NCI-H2196 (cell line): Measurements from ENCODE around the gene VPS36.
"Not testable (repeated sequence)": the region's sequence is repeated elsewhere in the genome, so short reads cannot be mapped to it uniquely, and the experiment has no call there.

Source experiments
- DNase-seq: peaks from one replicate; lab custom pipeline; 2025; ENCODE audit not compliant: unreplicated experiment; lab: John Stamatoyannopoulos, UW

The VPS36 gene, protein sequence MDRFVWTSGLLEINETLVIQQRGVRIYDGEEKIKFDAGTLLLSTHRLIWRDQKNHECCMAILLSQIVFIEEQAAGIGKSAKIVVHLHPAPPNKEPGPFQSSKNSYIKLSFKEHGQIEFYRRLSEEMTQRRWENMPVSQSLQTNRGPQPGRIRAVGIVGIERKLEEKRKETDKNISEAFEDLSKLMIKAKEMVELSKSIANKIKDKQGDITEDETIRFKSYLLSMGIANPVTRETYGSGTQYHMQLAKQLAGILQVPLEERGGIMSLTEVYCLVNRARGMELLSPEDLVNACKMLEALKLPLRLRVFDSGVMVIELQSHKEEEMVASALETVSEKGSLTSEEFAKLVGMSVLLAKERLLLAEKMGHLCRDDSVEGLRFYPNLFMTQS

GRCh38 chr13:52450012-52450792 lies at the start of gene VPS36:
Gene VPS36 (minus strand): TSS chr13:52450634. CDS start chr13:52450594, 40 bp downstream.
- peak; percentile 88 for DNase-seq

GRCh38 chr13:52497979-52498378 lies 47.5 kb upstream of the VPS36 start:
- not testable (repeated sequence) for DNase-seq

DNA sequence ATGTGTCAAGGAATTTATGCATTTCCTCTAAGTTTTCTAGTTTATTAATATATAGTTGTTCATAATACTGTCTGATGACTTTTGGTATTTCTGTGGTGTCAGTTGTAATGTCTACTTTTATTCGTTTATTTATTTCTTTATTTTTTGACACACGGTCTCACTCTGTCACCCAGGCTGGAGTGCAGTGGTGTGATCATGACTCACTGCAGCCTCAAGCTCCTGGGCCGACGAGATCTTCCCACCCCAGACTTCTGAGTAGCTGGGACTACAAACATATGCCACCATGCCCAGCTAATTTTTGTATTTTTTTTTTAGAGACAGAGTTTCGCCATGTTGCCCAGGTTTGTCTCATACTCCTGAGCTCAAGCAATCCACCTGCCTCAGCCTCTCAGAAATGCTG lies 43.8 kb upstream of the VPS36 start:
- not testable (repeated sequence) for DNase-seq

GRCh38 chr13:52491015-52491414 lies 40.6 kb upstream of the VPS36 start:
- not testable (repeated sequence) for DNase-seq

GRCh38 chr13:52488763-52489162 lies 38.3 kb upstream of the VPS36 start:
- DNase-seq, result not testable (repeated sequence)

DNA sequence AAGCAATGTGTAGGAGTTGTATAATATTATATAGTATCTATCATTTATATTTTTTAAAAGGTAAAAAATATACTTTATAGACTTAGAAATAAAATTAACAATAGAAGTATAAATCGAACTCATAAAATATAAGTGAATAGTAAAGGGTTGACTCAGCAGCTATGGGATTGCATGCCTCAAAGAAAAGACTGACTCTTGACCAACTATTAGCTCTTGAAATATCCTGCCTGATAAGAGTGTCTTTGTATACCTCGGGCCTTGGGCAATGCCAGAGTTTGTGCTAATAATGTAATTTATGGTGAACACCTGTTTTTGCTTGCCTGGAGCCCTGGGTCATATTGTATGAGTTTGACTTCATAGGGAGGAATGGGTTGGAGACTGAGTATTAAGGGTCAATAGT lies 36.6 kb upstream of the VPS36 start:
- not testable (repeated sequence) for DNase-seq

GRCh38 chr13:52480677-52481428 lies 30.4 kb upstream of the VPS36 start:
- not testable (repeated sequence) for DNase-seq

DNA sequence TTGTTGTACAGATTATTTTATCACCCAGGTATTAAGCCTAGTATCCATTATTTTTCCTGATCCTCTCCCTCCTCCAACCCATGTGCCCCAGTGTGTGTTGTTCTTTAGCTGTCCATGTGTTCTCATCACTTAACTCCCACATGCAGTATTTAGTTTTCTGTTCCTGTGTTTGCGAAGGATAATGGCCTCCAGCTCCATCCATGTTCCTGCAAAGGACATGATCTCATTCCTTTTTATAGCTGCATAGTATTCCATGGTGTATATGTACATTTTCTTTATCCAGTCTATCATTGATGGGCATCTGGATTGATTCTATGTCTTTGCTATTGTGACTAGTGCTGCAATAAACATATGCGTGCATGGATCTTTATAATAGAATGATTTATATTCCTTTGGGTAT lies 18.1 kb upstream of the VPS36 start:
- DNase-seq, result not testable (repeated sequence)

GRCh38 chr13:52463526-52463925 lies 13.1 kb upstream of the VPS36 start:
- no peak for DNase-seq

- DNase-seq, result no peak
Observed at GRCh38 chr13:52461265-52461664, 10.8 kb upstream of the VPS36 start.

- no peak for DNase-seq
Observed at GRCh38 chr13:52459668-52460067, 9.2 kb upstream of the VPS36 start.

DNA sequence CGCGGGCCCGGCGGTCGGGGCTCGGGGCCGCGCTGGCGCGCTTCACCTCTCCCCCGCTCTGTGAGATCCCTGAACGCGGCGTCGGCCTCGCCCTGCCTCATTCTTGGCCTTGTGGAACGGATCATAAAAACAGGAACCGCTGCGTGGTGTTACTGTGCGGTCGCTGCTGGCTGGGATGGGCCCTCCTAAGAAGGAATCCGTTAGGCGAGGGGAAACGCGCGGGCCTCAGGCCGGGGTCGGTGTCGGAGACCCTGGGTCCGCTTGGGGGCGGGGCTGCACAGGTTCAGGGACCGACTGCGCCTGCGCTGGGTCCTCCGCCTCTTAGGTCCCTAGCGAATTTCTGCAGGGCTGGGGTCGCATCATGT lies 5.2 kb upstream of the VPS36 start:
- peak; percentile 49 for DNase-seq

DNA sequence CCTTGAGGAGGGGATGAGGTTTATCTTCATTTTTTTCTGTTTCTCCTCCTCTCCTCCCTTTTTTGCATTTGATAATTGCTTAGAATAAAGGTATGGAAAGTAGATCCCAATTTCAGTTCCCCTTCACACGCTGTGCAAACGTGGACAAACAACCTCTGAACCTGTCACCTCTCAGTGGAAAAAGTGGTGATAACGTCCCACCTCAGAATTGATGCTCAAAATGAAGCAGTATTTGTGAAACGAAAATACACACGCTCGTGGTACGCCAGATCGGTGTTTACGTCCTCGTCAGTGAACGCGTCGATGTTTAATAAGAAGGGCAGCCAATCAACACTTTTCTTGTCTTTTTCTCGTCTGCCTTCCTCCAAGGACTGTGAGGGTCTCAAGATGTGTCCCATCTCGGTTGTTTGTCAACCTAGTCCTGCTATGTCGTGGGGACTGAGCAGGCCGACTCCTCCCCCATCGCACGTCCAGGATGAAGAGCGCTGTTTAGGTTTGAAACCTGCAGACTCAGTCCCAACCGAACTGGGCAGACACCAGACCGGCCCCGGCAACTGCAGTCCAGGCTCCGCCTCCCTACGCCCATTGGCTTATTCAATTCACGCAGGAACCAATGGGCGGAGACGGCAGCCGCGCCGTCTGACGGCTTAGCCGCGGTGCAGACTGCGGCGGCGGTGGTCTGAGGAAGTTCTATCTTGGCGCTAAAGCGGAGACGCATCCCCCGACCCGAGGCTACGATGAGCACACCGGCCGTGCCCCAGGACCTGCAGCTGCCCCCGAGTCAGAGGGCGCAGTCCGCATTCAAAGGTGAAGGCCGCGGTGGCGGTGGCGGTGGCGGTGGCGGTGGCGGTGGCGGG lies 4.6 kb upstream of the VPS36 start, which contains the start of gene CKAP2:
Gene CKAP2, plus strand, starts transcription at position 659 of the 857 bp plus-strand sequence. Its CDS starts 79 bp downstream, at position 738.
- DNase-seq, result peak; percentile 78

GRCh38 chr13:52454459-52454819 lies 4.0 kb upstream of the VPS36 start:
- DNase-seq, result no peak

DNA sequence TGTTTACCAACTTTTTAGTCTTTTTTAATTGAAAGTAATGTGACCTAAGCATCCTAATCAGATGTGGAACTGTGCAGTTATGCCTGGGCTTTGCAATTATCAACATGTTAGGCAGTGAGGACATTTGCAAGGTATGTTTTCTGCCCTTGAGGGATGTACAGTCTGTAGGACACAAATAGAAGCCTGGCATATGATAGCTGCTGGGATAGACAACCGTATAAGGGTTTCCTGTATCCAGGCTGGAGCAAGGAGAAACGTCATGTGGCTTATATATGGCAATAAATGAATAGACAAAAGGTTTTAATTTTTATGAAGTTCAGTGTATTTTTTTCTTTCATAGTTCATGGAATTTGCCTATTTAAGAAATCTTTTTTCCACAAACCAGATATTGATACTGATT lies 2.0 kb upstream of the VPS36 start:
- no peak for DNase-seq

DNA sequence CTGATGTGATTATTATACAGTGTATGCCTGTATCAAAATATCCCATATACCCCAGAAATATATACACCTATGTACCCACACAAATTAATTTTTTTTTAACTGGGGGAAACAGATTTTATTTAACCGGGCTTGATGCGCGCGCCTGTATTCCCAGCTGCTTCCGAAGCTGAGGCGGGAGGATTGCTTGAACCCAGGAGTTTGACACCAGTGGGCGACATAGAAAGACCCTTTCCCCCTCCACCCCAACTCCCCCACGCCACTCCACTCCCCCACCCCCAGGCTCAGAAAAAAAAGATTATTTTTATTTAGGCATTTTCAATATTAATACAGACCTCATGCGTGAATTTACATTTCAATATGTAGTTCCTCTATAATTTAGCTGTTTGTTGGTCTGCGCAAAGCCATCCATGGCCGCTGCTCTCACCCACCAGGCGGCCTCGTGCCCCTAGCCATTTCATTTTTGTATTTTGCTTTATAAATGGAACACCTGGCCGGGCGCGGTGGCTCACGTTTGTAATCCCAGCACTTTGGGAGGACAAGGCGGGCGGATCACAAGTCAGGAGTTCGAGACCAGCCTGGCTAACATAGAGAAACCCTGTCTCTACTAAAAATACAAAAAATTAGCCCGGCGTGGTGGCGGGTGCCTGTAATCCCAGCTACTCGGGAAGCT lies 836 bp upstream of the VPS36 start:
- no peak for DNase-seq

GRCh38 chr13:52450793-52451116 lies 321 bp upstream of the VPS36 start:
- no peak for DNase-seq

DNA sequence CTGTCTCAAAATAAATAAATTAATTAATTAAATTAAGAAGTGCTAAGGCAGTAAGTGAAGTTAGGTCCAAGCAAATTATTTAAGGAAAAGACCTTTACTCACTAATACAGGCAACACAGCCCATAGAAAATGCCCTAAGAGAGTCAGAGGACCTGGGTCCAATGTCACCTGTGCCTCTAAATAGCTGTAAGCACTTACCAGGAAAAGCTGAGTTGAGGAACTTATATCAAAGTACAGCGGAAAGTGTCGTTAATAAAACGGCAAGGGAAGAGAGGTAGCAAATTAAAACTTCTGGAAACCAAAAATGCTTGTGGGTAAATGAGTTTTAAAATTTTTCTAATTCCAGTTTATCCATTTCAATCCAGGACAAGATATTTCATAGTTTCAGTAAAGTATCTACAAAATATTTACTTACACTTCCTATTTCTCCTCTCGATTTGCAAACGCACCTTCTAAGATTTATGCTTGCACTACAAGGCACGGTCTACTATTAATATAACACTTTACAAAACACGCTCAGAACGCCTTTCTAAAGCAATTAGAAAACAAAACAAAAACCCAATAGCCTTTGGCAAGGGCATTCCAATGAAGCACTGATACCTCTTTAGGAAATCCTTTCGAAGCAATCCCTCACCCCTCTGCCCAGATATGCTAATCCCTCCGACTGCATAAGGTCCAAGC lies 963 bp downstream of the VPS36 start:
- DNase-seq, result no peak

- no peak for DNase-seq
Observed at GRCh38 chr13:52447815-52448552, 2.5 kb downstream of the VPS36 start.
